ENCODE data around the gene RBM8A.

The RBM8A gene

DNA sequence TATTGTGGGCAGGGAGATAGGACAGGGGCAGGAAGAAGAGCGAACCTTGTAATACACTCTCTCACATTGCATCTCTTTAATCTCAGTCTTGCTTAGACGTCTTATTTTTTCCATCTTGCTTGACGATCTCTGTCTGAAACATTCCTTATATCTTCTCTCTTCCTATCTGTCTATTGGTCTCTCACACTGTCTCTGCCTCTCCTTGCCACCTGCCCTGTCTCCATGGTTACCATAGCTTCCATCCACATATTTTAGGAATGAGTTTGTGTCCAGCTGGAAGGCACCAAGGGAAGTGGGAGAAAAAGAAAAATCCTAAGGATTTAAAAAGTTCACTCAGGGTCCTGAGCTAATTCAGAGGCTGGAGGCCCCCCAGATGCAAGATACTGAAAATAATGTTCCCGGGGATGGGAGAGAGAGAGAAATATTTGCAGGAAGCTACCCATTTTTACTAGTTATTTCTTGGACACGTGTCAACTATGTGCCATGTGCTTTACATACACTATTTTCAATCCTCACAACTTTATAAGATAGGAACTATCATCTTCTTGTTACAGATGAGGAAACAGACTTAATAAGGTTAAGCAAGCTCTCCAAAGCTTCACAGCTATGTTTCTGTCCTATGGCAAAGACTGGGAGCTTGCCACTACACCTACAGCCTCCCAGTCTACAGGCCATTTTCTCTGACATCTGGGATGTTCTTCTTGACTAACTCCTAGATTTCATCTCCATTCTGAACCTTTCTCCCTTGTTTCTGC, 36.2 kb upstream of the RBM8A start:
- Histone ChIP-seq H3K4me2 (peak overlapping the region; percentile 97 to 100 (median 100)), H3K9ac (peak overlapping the region; percentile 72 to 89 (median 81)), H3K4me1 (peaks cover 55 to 64% (median 63%) of the 10 kb centered on the region in 10 experiments), H4K20me1 (no peaks in the 10 kb centered on the region), H3K27me3 (peaks cover 6 to 33% (median 29%) of the 10 kb centered on the region in 11 experiments; a peak in 21 of 22 replicates), H3K4me3 (peak overlapping the region; percentile 68 to 86 (median 70)), H3K36me3 (peaks cover 0 to 13% (median 6%) of the 10 kb centered on the region in 11 experiments; a peak in 10 of 22 replicates), H3K27ac (peak overlapping the region; percentile 57 to 82 (median 69); a peak in 19 of 22 replicates), H3K9me3 (replicated peaks in 1 of 11) (peaks cover 9 to 19% (median 12%) of the 10 kb centered on the region in 11 experiments)
- TF ChIP-seq Cebpa-rat (IDR thresholded peaks at IDR 0.05) = no peak

DNA sequence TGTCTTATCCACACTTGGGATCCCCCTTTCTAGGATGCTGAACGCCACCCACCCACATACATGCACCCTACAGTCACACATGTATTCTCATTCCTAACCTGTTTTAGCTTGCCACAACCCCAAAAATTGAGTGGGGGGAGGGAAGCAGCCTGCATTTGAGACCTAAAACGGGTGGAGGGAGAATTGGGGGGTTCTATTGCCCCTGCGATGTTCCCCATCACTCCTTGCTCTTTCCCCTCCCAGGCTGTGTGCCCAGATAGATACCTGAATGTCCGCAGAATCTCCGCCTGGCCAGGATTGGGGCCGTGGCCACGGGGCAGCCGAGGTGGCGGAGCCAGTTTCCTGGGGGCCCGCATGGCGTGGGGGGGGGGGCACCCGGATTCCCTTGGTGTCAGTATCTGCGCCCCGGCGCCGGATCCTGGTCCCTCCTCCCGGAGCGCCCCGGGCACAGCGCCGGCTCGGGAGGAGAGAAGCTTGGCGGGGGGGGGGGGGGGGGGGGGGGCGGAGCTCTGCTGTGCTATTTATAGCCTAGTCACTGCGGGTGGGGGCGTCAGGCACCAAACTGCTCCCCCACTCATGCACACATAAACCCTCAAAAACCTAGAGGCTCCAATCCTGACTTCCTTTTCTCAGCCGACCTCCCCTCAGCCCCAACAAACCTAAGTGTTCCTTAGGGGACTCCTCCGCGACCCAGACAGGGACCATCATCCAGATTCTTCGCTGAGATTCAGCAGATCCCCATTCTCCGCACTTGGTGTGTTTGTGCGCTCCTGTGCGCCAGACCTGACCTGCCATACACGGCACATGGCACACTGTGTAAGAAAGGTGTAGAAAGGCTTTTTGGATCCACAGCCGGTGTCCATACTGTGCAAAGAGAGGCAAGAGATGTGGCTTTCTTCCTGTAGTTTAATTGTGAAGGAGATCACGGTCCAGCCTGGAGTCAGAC, 35.1 kb upstream of the RBM8A start:
- H3K4me3 ChIP-seq = peak overlapping the region; percentile 67 to 84 (median 79)
- no peaks in the 10 kb centered on the region for H4K20me1 ChIP-seq
- H3K9me3 ChIP-seq (replicated peaks in 1 of 11) = peaks cover 6 to 12% (median 7%) of the 10 kb centered on the region in 11 experiments
- H3K4me1 ChIP-seq = peaks cover 59 to 69% (median 67%) of the 10 kb centered on the region in 10 experiments
- no peak overlapping the region; a peak in 1 of 22 replicates for H3K27ac ChIP-seq
- no peak for TF ChIP-seq Cebpa-rat (IDR thresholded peaks at IDR 0.05)
- peaks cover 6 to 33% (median 29%) of the 10 kb centered on the region in 11 experiments; a peak in 21 of 22 replicates for H3K27me3 ChIP-seq
- peak overlapping the region; percentile 97 to 100 (median 100) for H3K4me2 ChIP-seq
- peak overlapping the region; percentile 71 to 84 (median 80); a peak in 21 of 22 replicates for H3K9ac ChIP-seq
- H3K36me3 ChIP-seq = peaks cover 0 to 6% (median 3%) of the 10 kb centered on the region in 11 experiments; a peak in 10 of 22 replicates

DNA sequence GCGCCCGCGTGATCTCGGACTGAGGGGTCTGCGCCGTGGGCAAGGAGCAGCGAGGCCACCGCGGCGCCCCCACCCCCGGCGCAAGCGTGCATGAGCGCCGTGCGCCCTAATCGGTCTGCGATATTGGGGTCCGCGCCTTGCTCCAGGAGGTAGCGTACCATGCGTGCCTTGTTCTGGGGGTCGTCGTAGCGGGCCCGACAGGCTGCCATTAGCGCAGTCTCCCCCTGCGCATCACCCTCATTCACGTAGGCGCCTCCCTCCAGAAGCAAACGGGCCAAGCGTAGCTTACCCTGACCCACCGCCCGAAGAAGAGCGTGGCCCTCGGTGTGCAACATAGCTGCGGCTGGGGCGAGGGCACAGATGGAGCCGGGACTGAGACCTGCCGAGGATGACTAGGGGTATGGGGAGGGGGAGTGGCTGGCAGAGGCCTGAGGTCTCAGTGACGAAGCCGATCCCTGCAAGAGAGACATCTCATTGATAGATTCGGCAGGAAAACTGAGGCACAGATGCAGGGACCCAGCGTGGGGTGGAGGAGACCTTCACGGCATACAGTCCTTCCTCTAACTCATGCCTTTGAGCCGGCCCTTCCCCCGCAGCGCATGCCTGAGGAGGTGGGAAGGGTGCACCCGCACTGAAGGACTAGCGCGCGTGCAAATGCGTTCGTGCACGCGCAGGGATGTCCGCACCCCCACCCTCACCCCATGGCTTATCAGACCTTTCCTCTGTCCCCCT, 34.3 kb upstream of the RBM8A start:
- peak overlapping the region; percentile 67 to 84 (median 79) for H3K4me3 ChIP-seq
- peak overlapping the region; percentile 71 to 84 (median 80) for H3K9ac ChIP-seq
- H3K27ac ChIP-seq = peak overlapping the region in 9 of 11 experiments; percentile 58 to 77 (median 71); a peak in 18 of 22 replicates
- H3K27me3 ChIP-seq = peaks cover 6 to 33% (median 29%) of the 10 kb centered on the region in 11 experiments; a peak in 21 of 22 replicates
- peaks cover 64 to 73% (median 72%) of the 10 kb centered on the region in 10 experiments for H3K4me1 ChIP-seq
- TF ChIP-seq Cebpa-rat (IDR thresholded peaks at IDR 0.05) = no peak
- peaks cover 0 to 5% (median 0%) of the 10 kb centered on the region in 11 experiments; a peak in 1 of 22 replicates for H3K9me3 ChIP-seq (replicated peaks in 1 of 11)
- no peaks in the 10 kb centered on the region for H3K36me3 ChIP-seq
- no peaks in the 10 kb centered on the region for H4K20me1 ChIP-seq
- peak overlapping the region; percentile 97 to 100 (median 100) for H3K4me2 ChIP-seq

DNA sequence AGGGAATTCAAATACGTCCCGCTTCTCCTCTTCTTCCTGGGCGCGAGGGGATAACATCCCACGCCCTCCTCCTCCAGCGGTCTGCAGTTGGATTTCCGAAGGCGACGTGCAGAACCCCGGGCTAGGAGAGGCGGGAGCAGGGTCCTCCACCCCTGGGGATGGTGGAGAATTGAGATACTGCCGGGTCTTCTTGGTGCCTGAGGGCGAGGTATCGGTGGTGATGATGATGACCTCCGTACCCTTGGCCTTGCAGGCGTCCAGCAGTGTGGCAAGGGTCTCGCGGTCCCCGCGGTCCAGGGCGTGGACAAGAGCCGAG, 33.8 kb upstream of the RBM8A start:
- Histone ChIP-seq H3K4me1 (peaks cover 69 to 78% (median 76%) of the 10 kb centered on the region in 10 experiments), H3K4me2 (peak overlapping the region; percentile 97 to 100 (median 100)), H3K9ac (peak overlapping the region; percentile 71 to 84 (median 80)), H3K27ac (peak overlapping the region; percentile 53 to 77 (median 67); a peak in 21 of 22 replicates), H3K4me3 (peak overlapping the region; percentile 67 to 84 (median 79)), H3K27me3 (peaks cover 6 to 33% (median 29%) of the 10 kb centered on the region in 11 experiments; a peak in 21 of 22 replicates), H3K9me3 (replicated peaks in 1 of 11) (0 out of 22 replicates have a peak, but pooled peaks cover 0 to 1% (median 0%) of the 10 kb centered on the region in 11 experiments), H3K36me3 (no peaks in the 10 kb centered on the region), H4K20me1 (no peaks in the 10 kb centered on the region)
- no peak for TF ChIP-seq Cebpa-rat (IDR thresholded peaks at IDR 0.05)

DNA sequence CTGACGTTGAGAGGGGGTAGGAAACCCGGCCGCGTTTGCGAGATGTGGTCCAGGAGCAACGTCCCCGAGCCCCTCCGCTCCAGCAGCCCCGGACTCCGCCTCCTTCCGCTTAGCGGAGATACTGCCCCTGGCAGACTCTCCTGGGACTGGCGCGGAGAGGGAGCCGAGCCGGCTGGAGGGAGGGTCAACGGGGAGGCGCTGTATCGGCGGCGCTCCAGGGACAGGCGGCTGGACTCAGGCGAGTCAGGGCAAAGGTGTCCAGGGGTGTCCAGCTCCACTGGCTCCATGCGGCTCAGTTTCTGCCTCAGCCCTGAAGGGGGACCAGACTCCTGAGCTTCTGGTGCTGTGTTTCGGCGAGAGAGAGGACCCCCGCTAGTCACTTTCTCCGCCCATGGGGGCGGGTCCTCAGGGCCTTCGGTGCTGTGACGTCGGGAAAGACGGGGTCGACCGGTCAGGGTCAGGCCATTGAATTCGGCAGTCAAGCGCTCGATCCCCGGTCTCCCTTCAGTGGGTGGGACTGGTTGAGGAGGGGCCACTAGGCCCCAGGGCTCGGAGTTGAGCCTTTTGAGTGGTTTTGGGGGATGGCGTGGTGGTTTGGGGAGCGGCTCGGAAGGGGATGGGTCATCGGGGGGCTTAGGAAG, 33.3 kb upstream of the RBM8A start:
- H3K27ac ChIP-seq = peak overlapping the region; percentile 53 to 77 (median 67); a peak in 21 of 22 replicates
- H3K27me3 ChIP-seq = peaks cover 6 to 33% (median 29%) of the 10 kb centered on the region in 11 experiments; a peak in 21 of 22 replicates

DNA sequence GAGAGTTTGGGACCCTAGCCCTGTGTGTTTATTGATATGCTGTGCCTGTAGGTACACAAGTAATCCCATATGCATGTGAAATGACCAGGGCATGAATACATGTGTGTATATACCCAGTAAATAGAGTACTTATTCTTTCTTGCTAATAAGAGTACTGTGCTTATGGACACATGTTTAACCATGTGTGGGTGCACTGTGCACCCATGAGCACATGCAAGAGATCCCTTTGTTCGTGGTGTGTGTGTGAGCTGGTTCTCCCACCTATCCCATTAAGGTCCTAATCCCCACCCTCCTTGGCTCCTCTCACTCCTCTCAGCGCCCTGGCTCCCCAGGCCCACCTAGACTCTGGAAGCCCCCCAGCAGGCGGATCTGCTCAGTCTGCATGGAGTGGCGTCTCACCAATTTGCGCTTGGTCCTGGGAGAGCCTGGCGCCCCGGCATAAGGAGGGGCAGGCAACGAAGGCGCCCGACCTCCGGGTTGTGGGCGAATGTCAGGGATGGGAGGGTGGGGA, 32.7 kb upstream of the RBM8A start:
- no peak for TF ChIP-seq Cebpa-rat (IDR thresholded peaks at IDR 0.05)
- Histone ChIP-seq H3K4me3 (peak overlapping the region; percentile 67 to 84 (median 79)), H3K9ac (peak overlapping the region in 10 of 11 experiments; percentile 71 to 84 (median 81); a peak in 20 of 22 replicates), H3K9me3 (replicated peaks in 1 of 11) (no peaks in the 10 kb centered on the region), H3K27ac (peak overlapping the region in 8 of 11 experiments; percentile 58 to 77 (median 72); a peak in 13 of 22 replicates), H3K4me2 (peak overlapping the region; percentile 97 to 100 (median 100)), H3K27me3 (peaks cover 6 to 33% (median 29%) of the 10 kb centered on the region in 11 experiments; a peak in 21 of 22 replicates), H3K4me1 (peaks cover 73 to 83% (median 80%) of the 10 kb centered on the region in 10 experiments), H3K36me3 (peaks cover 0 to 4% (median 0%) of the 10 kb centered on the region in 11 experiments; a peak in 1 of 22 replicates), H4K20me1 (no peaks in the 10 kb centered on the region; a peak in 2 of 22 replicates)

More for the DNA sequence above, 33.3 kb upstream of the RBM8A start:
- peak overlapping the region; percentile 67 to 84 (median 79) for H3K4me3 ChIP-seq
- H3K4me1 ChIP-seq = peaks cover 73 to 83% (median 79%) of the 10 kb centered on the region in 10 experiments
- no peaks in the 10 kb centered on the region; a peak in 1 of 22 replicates for H4K20me1 ChIP-seq
- TF ChIP-seq Cebpa-rat (IDR thresholded peaks at IDR 0.05) = no peak
- peak overlapping the region; percentile 71 to 84 (median 80) for H3K9ac ChIP-seq
- no peaks in the 10 kb centered on the region for H3K36me3 ChIP-seq
- peak overlapping the region; percentile 97 to 100 (median 100) for H3K4me2 ChIP-seq
- H3K9me3 ChIP-seq (replicated peaks in 1 of 11) = no peaks in the 10 kb centered on the region

DNA sequence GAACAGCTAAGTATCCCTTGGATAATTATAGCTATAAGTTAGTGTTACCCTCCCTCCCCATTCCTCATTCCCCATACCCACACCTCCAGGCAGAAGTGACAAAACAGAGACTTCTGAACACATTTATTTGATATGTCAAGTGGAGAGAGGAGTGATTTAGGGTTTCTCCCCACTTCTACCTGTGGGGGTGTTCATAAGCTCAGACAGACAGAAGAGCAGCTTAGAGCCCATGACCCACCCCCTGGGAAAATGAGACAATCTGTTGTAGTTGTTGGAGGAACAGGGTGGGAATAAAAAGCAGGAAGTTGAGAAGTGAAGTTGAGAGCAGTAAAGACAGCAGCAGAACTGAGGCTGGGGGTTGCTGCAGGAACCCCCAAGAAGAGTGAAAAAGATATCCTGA, 32.0 kb upstream of the RBM8A start:
- Histone ChIP-seq H3K4me3 (peak overlapping the region in 2 of 10 experiments; percentile 71 to 76; a peak in 1 of 20 replicates), H3K27me3 (peaks cover 6 to 33% (median 29%) of the 10 kb centered on the region in 11 experiments; a peak in 21 of 22 replicates), H4K20me1 (no peaks in the 10 kb centered on the region; a peak in 2 of 22 replicates), H3K36me3 (peaks cover 0 to 8% (median 0%) of the 10 kb centered on the region in 11 experiments; a peak in 2 of 22 replicates), H3K27ac (no peak overlapping the region; a peak in 2 of 22 replicates), H3K4me2 (peak overlapping the region; percentile 97 to 100 (median 100)), H3K9me3 (replicated peaks in 1 of 11) (no peaks in the 10 kb centered on the region), H3K9ac (peak overlapping the region in 2 of 11 experiments; percentile 83 to 84; a peak in 3 of 22 replicates), H3K4me1 (peaks cover 79 to 88% (median 82%) of the 10 kb centered on the region in 10 experiments)
- no peak for TF ChIP-seq Cebpa-rat (IDR thresholded peaks at IDR 0.05)
